HEK293 (cell line): ENCODE measurements around the gene ATP11C.

Experiments
- CTCF ChIA-PET: fragments of 350-600 bp; formaldehyde crosslinking; extraction: SDS; loops from one replicate; lab custom pipeline; 2021; ENCODE audit warnings: antibody characterized with exemption; lab: Yijun Ruan, JAX
- POLR2A ChIA-PET: fragments of 300-600 bp; formaldehyde crosslinking; extraction: SDS; loops from one replicate; lab custom pipeline; 2020; ENCODE audit warnings: antibody characterized with exemption, inconsistent platforms; lab: Yijun Ruan, JAX
- H3K27ac ChIP-seq: fragments of 200-500 bp; sonication (Bioruptor generic); 2 replicates; pipeline ENCODE4 v1.5.1; 2014; ENCODE audit warnings: low read depth, low read length, control low read depth, inconsistent platforms; ENCODE audit errors: extremely low read depth
- H3K36me3 ChIP-seq, 2 experiments: fragments of 200-500 bp in 1 of 2; sonication (Bioruptor generic) in 1 of 2; 1 replicate in 1 of 2; 2 replicates in 1 of 2; pipeline ENCODE4 v1.5.1; 2014 to 2017; ENCODE audit warnings: inconsistent platforms in 2 of 2, low read length in 2 of 2; ENCODE audit not compliant: control insufficient read depth in 2 of 2, insufficient read depth in 1 of 2
- H3K4me1 ChIP-seq: fragments of 200-500 bp; sonication (Bioruptor generic); 2 replicates; pipeline ENCODE4 v1.5.1; 2014; ENCODE audit warnings: mild to moderate bottlenecking, low read length, inconsistent platforms; ENCODE audit not compliant: control insufficient read depth, insufficient read depth
- H3K4me3 ChIP-seq: 2 replicates; pipeline ENCODE4 v1.5.1; 2011; ENCODE audit warnings: low read depth, mild to moderate bottlenecking, control low read depth, low read length, moderate library complexity
- H3K9me3 ChIP-seq: fragments of 200-500 bp; sonication (Bioruptor generic); 2 replicates; pipeline ENCODE4 v1.5.1; 2014; ENCODE audit warnings: low read depth, low read length, inconsistent platforms; ENCODE audit not compliant: control insufficient read depth, insufficient read depth
- GLIS1 ChIP-seq: fragments of 450-650 bp; formaldehyde crosslinking; IDR thresholded peaks from 2 replicates; pipeline ENCODE4 v1.5.1; 2016; ENCODE audit warnings: missing biosample characterization, missing genetic modification characterization
- SP2 ChIP-seq: fragments of 450-650 bp; formaldehyde crosslinking; IDR thresholded peaks from 2 replicates; pipeline ENCODE4 v1.5.1; 2016; ENCODE audit warnings: missing biosample characterization, missing genetic modification characterization
- YY2 ChIP-seq: fragments of 450-650 bp; formaldehyde crosslinking; IDR thresholded peaks from 2 replicates; pipeline ENCODE4 v1.5.1; 2016; ENCODE audit warnings: missing biosample characterization, missing genetic modification characterization
- ZNF133 ChIP-seq: fragments of 450-650 bp; formaldehyde crosslinking; IDR thresholded peaks from 2 replicates; pipeline ENCODE4 v1.5.1; 2016; ENCODE audit warnings: missing biosample characterization, missing genetic modification characterization
- ZNF138 ChIP-seq: fragments of 450-650 bp; formaldehyde crosslinking; IDR thresholded peaks from 2 replicates; pipeline ENCODE4 v1.5.1; 2016; ENCODE audit warnings: missing biosample characterization, missing genetic modification characterization, borderline replicate concordance
- ZNF140 ChIP-seq: fragments of 450-650 bp; formaldehyde crosslinking; IDR thresholded peaks from 2 replicates; pipeline ENCODE4 v1.5.1; 2016; ENCODE audit warnings: missing biosample characterization, missing genetic modification characterization
- ZNF174 ChIP-seq: fragments of 450-650 bp; formaldehyde crosslinking; IDR thresholded peaks from 2 replicates; pipeline ENCODE4 v1.5.0; 2017; ENCODE audit warnings: missing biosample characterization, mild to moderate bottlenecking, missing genetic modification characterization
- ZNF311 ChIP-seq: fragments of 450-650 bp; formaldehyde crosslinking; IDR thresholded peaks from 2 replicates; pipeline ENCODE4 v1.5.1; 2017; ENCODE audit warnings: missing biosample characterization, missing genetic modification characterization, borderline replicate concordance
- ZNF350 ChIP-seq: fragments of 450-650 bp; formaldehyde crosslinking; IDR thresholded peaks from 2 replicates; pipeline ENCODE4 v1.5.0; 2017; ENCODE audit warnings: missing biosample characterization, mild to moderate bottlenecking, missing genetic modification characterization
- ZNF398 ChIP-seq: fragments of 450-650 bp; formaldehyde crosslinking; IDR thresholded peaks from 2 replicates; pipeline ENCODE4 v1.5.1; 2017; ENCODE audit warnings: missing biosample characterization, missing genetic modification characterization
- ZNF416 ChIP-seq: fragments of 450-650 bp; formaldehyde crosslinking; IDR thresholded peaks from 2 replicates; pipeline ENCODE4 v1.5.1; 2016; ENCODE audit warnings: missing biosample characterization, missing genetic modification characterization
- ZNF423 ChIP-seq: fragments of 450-650 bp; formaldehyde crosslinking; IDR thresholded peaks from 2 replicates; pipeline ENCODE4 v1.5.1; 2016; ENCODE audit warnings: missing biosample characterization, missing genetic modification characterization
- ZNF560 ChIP-seq: fragments of 450-650 bp; formaldehyde crosslinking; IDR thresholded peaks from 2 replicates; pipeline ENCODE4 v1.5.1; 2017; ENCODE audit warnings: missing biosample characterization, missing genetic modification characterization, borderline replicate concordance
- ZNF596 ChIP-seq: fragments of 450-650 bp; IDR thresholded peaks from 2 replicates; pipeline ENCODE4 v1.5.0; 2018; ENCODE audit warnings: missing biosample characterization, mild to moderate bottlenecking, missing genetic modification characterization, moderate library complexity
- ZNF610 ChIP-seq: fragments of 450-650 bp; formaldehyde crosslinking; IDR thresholded peaks from 2 replicates; pipeline ENCODE4 v1.5.1; 2016; ENCODE audit warnings: missing biosample characterization, missing genetic modification characterization, borderline replicate concordance
- ZNF660 ChIP-seq: fragments of 450-650 bp; IDR thresholded peaks from 2 replicates; pipeline ENCODE4 v1.5.1; 2018; ENCODE audit warnings: missing biosample characterization, mild to moderate bottlenecking, missing genetic modification characterization
- ZNF830 ChIP-seq: fragments of 450-650 bp; IDR thresholded peaks from 2 replicates; pipeline ENCODE4 v1.5.0; 2018; ENCODE audit warnings: missing biosample characterization, missing genetic modification characterization, low read depth, mild to moderate bottlenecking, moderate library complexity
- TF ChIP-seq, protein P1 (sequence below): fragments of 450-650 bp; formaldehyde crosslinking; IDR thresholded peaks from 2 replicates; pipeline ENCODE4 v1.5.1; 2016; ENCODE audit warnings: missing biosample characterization, missing genetic modification characterization, borderline replicate concordance
- TF ChIP-seq, protein P2 (sequence below): fragments of 450-650 bp; formaldehyde crosslinking; IDR thresholded peaks from 2 replicates; pipeline ENCODE4 v1.5.1; 2016; ENCODE audit warnings: missing biosample characterization, missing genetic modification characterization

ATP11C gene

DNA sequence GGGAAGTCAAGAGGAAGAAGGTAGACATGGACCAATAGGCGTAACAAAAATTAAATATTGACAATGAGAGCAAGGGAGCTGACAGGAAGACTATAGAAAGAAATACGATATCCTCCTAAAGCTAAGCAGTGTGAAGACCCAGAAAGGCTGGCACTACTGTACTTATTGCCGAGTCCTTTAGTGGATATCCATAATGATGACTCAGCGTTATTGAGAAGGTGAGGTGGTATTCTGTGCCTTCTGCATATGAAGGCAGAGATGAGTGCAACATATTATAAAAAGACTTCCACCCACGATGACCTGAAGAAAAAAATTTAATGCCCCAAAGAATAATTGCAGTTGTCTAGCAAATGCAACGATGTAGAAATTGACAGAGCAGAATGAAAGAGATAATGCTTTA, 211.9 kb downstream of the ATP11C start:
- Histone ChIP-seq H3K4me1 (no peaks in the 10 kb centered on the region), H3K27ac (no peak overlapping the region), H3K4me3 (no peak overlapping the region), H3K36me3 (no peaks in the 10 kb centered on the region), H3K9me3 (no peaks in the 10 kb centered on the region)
- ChIA-PET POLR2A (no interaction called here), CTCF (interaction anchor here (0.6 kb wide), 1 partner anchor 17 kb away, joined by 3 read pairs; no protein-coding TSS in a partner anchor)
- no peak for TF ChIP-seq ZNF350 (tag by site-specific recombination)
- no peak for TF ChIP-seq ZNF398 (tag by site-specific recombination)
- TF ChIP-seq ZNF596 (tag by site-specific recombination), result no peak
- TF ChIP-seq ZNF830, result no peak
- no peak for TF ChIP-seq ZNF423 (tag by site-specific recombination)
- no peak for TF ChIP-seq ZNF560 (tag by site-specific recombination)
- TF ChIP-seq, protein P1, sequence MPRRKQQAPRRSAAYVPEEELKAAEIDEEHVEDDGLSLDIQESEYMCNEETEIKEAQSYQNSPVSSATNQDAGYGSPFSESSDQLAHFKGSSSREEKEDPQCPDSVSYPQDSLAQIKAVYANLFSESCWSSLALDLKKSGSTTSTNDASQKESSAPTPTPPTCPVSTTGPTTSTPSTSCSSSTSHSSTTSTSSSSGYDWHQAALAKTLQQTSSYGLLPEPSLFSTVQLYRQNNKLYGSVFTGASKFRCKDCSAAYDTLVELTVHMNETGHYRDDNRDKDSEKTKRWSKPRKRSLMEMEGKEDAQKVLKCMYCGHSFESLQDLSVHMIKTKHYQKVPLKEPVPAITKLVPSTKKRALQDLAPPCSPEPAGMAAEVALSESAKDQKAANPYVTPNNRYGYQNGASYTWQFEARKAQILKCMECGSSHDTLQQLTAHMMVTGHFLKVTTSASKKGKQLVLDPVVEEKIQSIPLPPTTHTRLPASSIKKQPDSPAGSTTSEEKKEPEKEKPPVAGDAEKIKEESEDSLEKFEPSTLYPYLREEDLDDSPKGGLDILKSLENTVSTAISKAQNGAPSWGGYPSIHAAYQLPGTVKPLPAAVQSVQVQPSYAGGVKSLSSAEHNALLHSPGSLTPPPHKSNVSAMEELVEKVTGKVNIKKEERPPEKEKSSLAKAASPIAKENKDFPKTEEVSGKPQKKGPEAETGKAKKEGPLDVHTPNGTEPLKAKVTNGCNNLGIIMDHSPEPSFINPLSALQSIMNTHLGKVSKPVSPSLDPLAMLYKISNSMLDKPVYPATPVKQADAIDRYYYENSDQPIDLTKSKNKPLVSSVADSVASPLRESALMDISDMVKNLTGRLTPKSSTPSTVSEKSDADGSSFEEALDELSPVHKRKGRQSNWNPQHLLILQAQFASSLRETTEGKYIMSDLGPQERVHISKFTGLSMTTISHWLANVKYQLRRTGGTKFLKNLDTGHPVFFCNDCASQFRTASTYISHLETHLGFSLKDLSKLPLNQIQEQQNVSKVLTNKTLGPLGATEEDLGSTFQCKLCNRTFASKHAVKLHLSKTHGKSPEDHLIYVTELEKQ, result no peak
- TF ChIP-seq, protein P2, sequence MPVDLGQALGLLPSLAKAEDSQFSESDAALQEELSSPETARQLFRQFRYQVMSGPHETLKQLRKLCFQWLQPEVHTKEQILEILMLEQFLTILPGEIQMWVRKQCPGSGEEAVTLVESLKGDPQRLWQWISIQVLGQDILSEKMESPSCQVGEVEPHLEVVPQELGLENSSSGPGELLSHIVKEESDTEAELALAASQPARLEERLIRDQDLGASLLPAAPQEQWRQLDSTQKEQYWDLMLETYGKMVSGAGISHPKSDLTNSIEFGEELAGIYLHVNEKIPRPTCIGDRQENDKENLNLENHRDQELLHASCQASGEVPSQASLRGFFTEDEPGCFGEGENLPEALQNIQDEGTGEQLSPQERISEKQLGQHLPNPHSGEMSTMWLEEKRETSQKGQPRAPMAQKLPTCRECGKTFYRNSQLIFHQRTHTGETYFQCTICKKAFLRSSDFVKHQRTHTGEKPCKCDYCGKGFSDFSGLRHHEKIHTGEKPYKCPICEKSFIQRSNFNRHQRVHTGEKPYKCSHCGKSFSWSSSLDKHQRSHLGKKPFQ (tag by site-specific recombination), result no peak
- TF ChIP-seq GLIS1 (tag by site-specific recombination), result no peak

GRCh38 chrX:139720136-139720535, 212.7 kb downstream of the ATP11C start:
- no peak overlapping the region for H3K27ac ChIP-seq
- H3K4me3 ChIP-seq, result no peak overlapping the region
- TF ChIP-seq ZNF138 (tag by site-specific recombination), result no peak
- no peak for TF ChIP-seq ZNF133 (tag by site-specific recombination)
- TF ChIP-seq SP2 (tag by site-specific recombination), result no peak
- TF ChIP-seq, all 188 proteins: peak for 0
- POLR2A ChIA-PET, result no interaction called here
- Histone ChIP-seq H3K4me1 (no peaks in the 10 kb centered on the region), H3K9me3 (no peaks in the 10 kb centered on the region), H3K36me3 (no peaks in the 10 kb centered on the region)
- CTCF ChIA-PET, result interaction anchor here (0.6 kb wide), 1 partner anchor 479 kb away, joined by 3 read pairs; no protein-coding TSS in a partner anchor

- no peak within 1 kb of the TSS for H3K4me3 ChIP-seq
- ChIA-PET CTCF (no interaction called here), POLR2A (no interaction called here)
- H3K9me3 ChIP-seq, result no peaks in the 10 kb centered on the region
- TF ChIP-seq ZNF311 (tag by site-specific recombination) (no peak), ZNF416 (no peak), ZNF660 (tag by site-specific recombination) (no peak), ZNF174 (tag by site-specific recombination) (no peak), ZNF560 (tag by site-specific recombination) (no peak), YY2 (tag by site-specific recombination) (no peak), ZNF610 (tag by site-specific recombination) (no peak), ZNF140 (no peak)
- no peaks in the 10 kb centered on the region for H3K4me1 ChIP-seq
- H3K27ac ChIP-seq, result no peak within 1 kb of the TSS
- no peaks in the 10 kb centered on the region for H3K36me3 ChIP-seq
Observed at GRCh38 chrX:139708067-139708466, 224.8 kb downstream of the ATP11C start, which contains the start of gene MCF2. Gene MCF2, minus strand, starts transcription at chrX:139708167. Its CDS starts 56,423 bp downstream, at chrX:139651744.
